Amygdala (tissue), 56 donors: ENCODE results near the gene PDLIM7.

ENCODE experiments used
- DNase-seq, 56 donors: peaks; one replicate each; lab custom pipeline; 2025; lab: John Stamatoyannopoulos, UW

PDLIM7 gene

DNA sequence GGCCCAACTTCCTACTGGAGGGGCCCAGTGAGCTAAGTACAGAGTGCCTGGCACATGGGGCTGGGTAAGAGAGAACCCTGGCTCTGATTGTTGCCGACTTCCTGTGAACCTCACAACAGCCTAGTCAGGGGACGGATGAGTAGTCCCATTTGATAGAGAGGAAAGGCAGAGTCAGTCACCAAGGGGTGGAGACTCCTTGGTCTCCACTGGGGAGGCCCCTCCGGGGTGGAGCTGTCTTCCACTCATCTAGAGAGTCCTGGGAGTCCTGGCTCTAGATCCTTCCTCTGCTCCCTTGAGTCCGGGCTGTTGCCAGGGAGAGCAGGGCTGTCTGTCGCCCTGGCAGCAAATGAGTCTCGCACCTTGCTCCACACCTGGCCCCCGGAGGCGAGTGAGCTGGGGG, 63.0 kb downstream of the PDLIM7 start:
- no peak for DNase-seq

GRCh38 chr5:177433658-177434217, 63.7 kb downstream of the PDLIM7 start:
- no peak for DNase-seq
